ENCODE measurements around the gene FAU.

FAU gene

GRCh38 chr11:65135633-65136145 lies 13.8 kb upstream of the FAU start:
- DNase-seq (ENCODE audit: low spot score), result no peak

- DNase-seq (ENCODE audit: low spot score), result peak; percentile 98
These were observed 13.2 kb upstream of the FAU start for GRCh38 chr11:65134952-65135632.

GRCh38 chr11:65134240-65134951 lies 12.5 kb upstream of the FAU start, which contains the start of gene SYVN1:
SYVN1 (minus strand) TSS chr11:65134519; CDS start chr11:65133601, 918 bp downstream.
- DNase-seq (ENCODE audit: low spot score), result peak; percentile 93

GRCh38 chr11:65133724-65134123 lies 11.8 kb upstream of the FAU start:
- DNase-seq (ENCODE audit: low spot score), result no peak

- DNase-seq (ENCODE audit: low spot score), result no peak
These were observed 11.2 kb upstream of the FAU start for GRCh38 chr11:65132988-65133700.

- no peak for DNase-seq (ENCODE audit: low spot score)
These were observed 10.5 kb upstream of the FAU start for GRCh38 chr11:65132238-65132987.

- DNase-seq (ENCODE audit: low spot score), result no peak
These were observed 9.9 kb upstream of the FAU start for GRCh38 chr11:65131895-65132237.

- DNase-seq (ENCODE audit: low spot score), result no peak
These were observed 9.5 kb upstream of the FAU start for GRCh38 chr11:65131417-65131776.

GRCh38 chr11:65130631-65131416 lies 8.9 kb upstream of the FAU start:
- no peak for DNase-seq (ENCODE audit: low spot score)

- DNase-seq (ENCODE audit: low spot score), result no peak
These were observed 7.9 kb upstream of the FAU start for GRCh38 chr11:65129649-65130441.

GRCh38 chr11:65128182-65129145 lies 6.5 kb upstream of the FAU start:
- no peak for DNase-seq (ENCODE audit: low spot score)

GRCh38 chr11:65127473-65128181 lies 5.7 kb upstream of the FAU start:
- DNase-seq (ENCODE audit: low spot score), result no peak

- DNase-seq (ENCODE audit: low spot score), result no peak
These were observed 4.8 kb upstream of the FAU start for GRCh38 chr11:65126624-65127274.

GRCh38 chr11:65125197-65126056 lies 3.5 kb upstream of the FAU start:
- DNase-seq (ENCODE audit: low spot score), result no peak

GRCh38 chr11:65124480-65125196 lies 2.7 kb upstream of the FAU start:
- no peak for DNase-seq (ENCODE audit: low spot score)

- DNase-seq (ENCODE audit: low spot score), result no peak
These were observed 478 bp downstream of the FAU start for GRCh38 chr11:65121447-65121864.

GRCh38 chr11:65120831-65121230 lies 1.1 kb downstream of the FAU start:
- DNase-seq (ENCODE audit: low spot score), result no peak
